ENCODE results near the gene EPC2.

Gene EPC2

DNA sequence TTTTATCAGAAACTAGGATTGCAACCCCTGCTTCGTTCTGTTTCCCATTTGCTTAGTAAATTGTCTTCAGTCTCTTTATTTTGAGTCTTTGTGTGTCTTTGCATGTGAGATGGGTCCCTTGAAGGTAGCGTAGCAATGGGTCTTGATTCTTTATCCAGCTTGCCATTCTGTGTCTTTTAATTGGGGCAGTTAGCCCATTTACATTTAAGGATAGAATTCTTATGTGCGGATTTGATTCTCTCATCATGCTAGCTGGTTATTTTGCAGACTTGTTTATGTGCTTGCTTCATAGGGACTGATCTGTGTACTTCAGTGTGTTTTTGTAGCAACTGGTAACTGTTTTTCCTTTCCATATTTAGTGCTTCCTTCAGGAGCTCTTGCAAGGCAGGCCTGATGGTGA is 73.5 kb downstream of the EPC2 start:
- H3K36me3 ChIP-seq = no peaks in the 10 kb centered on the region; the same call in 1 of the 2 replicates
- H3K9me3 ChIP-seq (ENCODE audit: severe bottlenecking) = no peaks in the 10 kb centered on the region
- TF ChIP-seq CTCF (IDR thresholded peaks at IDR 0.05; ENCODE audit: low read depth, low read length) = no peak
- no peak overlapping the region for H3K4me3 ChIP-seq (ENCODE audit: low read depth, low read length)
- DNase-seq = no peak
- H3K27ac ChIP-seq = no peak overlapping the region
- no peaks in the 10 kb centered on the region for H3K27me3 ChIP-seq (ENCODE audit: insufficient read depth, low read depth, severe bottlenecking)

DNA sequence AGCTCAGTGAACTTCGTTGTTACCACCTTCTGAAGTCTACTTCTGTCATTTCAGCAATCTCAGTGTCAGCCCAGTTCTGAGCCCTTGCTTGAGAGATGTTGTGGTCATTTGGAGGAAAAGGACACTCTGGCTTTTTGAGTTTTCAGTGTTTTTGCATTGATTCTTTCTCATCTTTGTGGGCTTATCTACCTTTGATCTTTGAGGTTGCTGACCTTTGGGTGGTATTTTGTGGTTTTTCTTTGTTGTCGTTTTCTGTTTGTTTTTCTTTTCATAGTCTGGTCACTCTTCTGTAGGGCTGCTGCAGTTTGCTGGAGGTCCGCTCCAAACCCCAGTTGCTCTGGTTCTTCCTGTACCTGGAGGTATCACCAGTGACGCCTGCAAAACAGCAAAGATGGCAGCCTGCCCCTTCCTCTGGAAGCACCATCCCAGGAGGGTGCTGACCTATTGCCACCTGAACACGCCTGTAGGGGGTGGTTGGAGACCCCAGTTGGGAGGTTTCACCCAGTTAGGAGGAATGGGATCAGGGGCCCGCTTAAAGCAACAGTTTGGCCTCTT is 74.7 kb downstream of the EPC2 start:
- no peaks in the 10 kb centered on the region for H3K9me3 ChIP-seq (ENCODE audit: severe bottlenecking)
- no peak overlapping the region for H3K27ac ChIP-seq
- H3K4me3 ChIP-seq (ENCODE audit: low read depth, low read length) = no peak overlapping the region
- no peaks in the 10 kb centered on the region for H3K27me3 ChIP-seq (ENCODE audit: insufficient read depth, low read depth, severe bottlenecking)
- DNase-seq = no peak
- no peaks in the 10 kb centered on the region; the same call in 1 of the 2 replicates for H3K36me3 ChIP-seq
- no peak for TF ChIP-seq CTCF (IDR thresholded peaks at IDR 0.05; ENCODE audit: low read depth, low read length)

DNA sequence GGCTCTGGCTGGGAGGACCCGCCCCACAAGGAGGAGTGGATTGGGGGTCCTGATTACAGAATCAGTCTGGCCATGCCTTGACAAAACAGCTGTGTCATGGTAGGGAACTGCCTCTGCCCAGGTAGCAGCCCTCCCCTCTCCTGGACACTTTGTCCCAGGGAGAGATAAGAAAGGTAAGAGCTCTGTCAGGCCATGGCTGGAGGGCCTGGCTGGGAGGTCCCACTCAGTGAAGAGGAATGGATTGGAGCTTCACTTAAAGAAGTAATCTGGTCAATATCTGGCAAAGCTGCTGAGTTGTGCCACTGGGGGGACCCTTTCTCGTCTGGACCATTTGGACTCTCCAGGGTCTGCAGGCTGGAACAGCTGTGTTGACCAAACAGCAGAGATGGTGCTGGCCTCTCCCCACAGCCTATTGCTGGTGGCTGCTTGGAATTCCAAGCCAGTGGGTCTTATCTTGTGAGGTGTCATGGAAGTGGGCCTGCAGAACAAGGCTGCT is 75.4 kb downstream of the EPC2 start:
- H3K36me3 ChIP-seq = no peaks in the 10 kb centered on the region; the same call in 1 of the 2 replicates
- H3K27ac ChIP-seq = no peak overlapping the region
- no peaks in the 10 kb centered on the region for H3K27me3 ChIP-seq (ENCODE audit: insufficient read depth, low read depth, severe bottlenecking)
- no peak for DNase-seq
- H3K9me3 ChIP-seq (ENCODE audit: severe bottlenecking) = no peaks in the 10 kb centered on the region
- H3K4me3 ChIP-seq (ENCODE audit: low read depth, low read length) = no peak overlapping the region
- no peak for TF ChIP-seq CTCF (IDR thresholded peaks at IDR 0.05; ENCODE audit: low read depth, low read length)

DNA sequence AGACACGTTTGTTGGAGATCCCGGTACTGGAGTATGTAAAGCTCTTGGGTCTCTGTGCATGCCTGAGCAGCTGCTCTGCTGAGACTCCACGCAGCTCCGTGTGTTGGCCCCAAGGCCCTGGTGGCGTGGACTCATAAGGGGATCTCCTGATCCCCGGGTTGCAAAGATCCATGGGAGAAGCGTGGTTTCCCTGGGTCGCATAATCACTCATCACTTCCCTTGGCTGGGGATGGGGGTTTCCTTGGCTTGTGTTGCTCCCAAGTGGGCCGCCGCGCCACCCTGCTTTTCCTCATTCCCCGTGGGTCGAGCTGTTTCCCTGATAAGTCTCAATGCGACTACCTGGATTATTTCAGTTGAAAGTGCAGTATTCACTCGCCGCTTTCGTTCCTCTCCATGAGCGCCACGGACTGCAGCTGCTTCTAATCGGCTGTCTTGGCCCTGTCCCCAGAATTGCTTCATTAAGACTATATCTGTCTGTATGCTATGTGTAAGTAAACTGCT is 76.0 kb downstream of the EPC2 start:
- Histone ChIP-seq H3K27ac (no peak overlapping the region), H3K9me3 (ENCODE audit: severe bottlenecking) (no peaks in the 10 kb centered on the region), H3K36me3 (no peaks in the 10 kb centered on the region; the same call in 1 of the 2 replicates), H3K27me3 (ENCODE audit: insufficient read depth, low read depth, severe bottlenecking) (no peaks in the 10 kb centered on the region), H3K4me3 (ENCODE audit: low read depth, low read length) (no peak overlapping the region)
- DNase-seq = no peak
- no peak for TF ChIP-seq CTCF (IDR thresholded peaks at IDR 0.05; ENCODE audit: low read depth, low read length)

- Histone ChIP-seq H3K36me3 (no peaks in the 10 kb centered on the region; the same call in 1 of the 2 replicates), H3K27ac (no peak overlapping the region), H3K9me3 (ENCODE audit: severe bottlenecking) (no peaks in the 10 kb centered on the region), H3K27me3 (ENCODE audit: insufficient read depth, low read depth, severe bottlenecking) (no peaks in the 10 kb centered on the region), H3K4me3 (ENCODE audit: low read depth, low read length) (no peak overlapping the region)
- no peak for DNase-seq
- TF ChIP-seq CTCF (IDR thresholded peaks at IDR 0.05; ENCODE audit: low read depth, low read length) = no peak
These were observed 77.0 kb downstream of the EPC2 start for GRCh38 chr2:148721520-148721931.

All from WERI-Rb-1 (cell line).